Measurements from ENCODE around the gene FUT6.

FUT6 gene

DNA sequence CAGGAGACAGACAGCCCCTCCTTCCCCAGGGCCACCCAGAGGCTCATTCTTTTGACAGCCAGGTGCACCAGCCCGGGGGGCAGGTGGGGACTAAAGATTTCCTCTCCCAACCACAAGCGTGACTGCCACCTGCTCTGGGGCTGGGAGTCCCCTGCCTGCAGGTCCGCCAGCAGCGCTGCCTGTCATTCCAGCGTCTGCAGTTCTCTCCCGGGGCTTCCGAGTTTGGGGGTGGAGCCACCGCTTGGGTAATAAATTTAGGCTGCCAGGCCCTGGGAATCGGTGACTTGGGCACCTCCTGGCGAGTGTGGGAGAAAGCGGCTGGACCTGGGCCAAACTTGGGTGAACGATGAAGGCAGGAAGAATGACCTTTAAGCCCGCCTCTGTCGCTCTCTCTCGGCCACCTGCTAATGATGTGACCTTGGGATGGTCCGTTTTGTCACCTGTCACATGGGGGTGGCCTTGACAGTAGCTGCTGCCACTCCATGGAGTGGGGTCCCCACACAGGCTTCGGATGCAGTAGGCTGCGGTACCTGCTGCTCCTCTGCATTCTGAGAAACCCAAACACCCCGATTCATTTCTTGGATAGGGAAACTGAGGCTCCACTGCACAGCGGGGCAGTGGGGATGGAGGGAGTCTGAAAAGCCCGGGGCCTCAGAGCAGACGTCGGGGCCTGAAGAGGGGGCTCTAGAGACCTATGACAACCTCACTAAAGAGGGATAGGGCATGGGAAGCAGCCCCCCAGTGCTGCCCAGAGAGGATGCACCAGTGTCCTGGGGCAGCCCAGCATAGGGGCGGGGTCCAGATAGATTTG is 12.8 kb downstream of the FUT6 start:
- Histone ChIP-seq H3K9ac (ENCODE audit: low read length) (no peak overlapping the region), H3K4me1 (ENCODE audit: control insufficient read depth, insufficient read depth, low read length) (peaks cover 11% of the 10 kb centered on the region; the same call in 1 of the 2 replicates), H3K36me3 (ENCODE audit: control insufficient read depth, insufficient read depth, low read length) (no peaks in the 10 kb centered on the region), H3K27me3 (ENCODE audit: control insufficient read depth, insufficient read depth, low read length) (no peaks in the 10 kb centered on the region; the same call in 1 of the 2 replicates), H3K4me3 (ENCODE audit: low read depth, low read length) (peak overlapping the region; percentile 88), H3K9me3 (ENCODE audit: control insufficient read depth, insufficient read depth, low read depth, low read length) (no peaks in the 10 kb centered on the region), H3K27ac (ENCODE audit: low read depth, low read length) (no peak overlapping the region)

- no peaks in the 10 kb centered on the region for H3K36me3 ChIP-seq (ENCODE audit: control insufficient read depth, insufficient read depth, low read length)
Measured at GRCh38 chr19:5825178-5825577, 14.3 kb downstream of the FUT6 start.

DNA sequence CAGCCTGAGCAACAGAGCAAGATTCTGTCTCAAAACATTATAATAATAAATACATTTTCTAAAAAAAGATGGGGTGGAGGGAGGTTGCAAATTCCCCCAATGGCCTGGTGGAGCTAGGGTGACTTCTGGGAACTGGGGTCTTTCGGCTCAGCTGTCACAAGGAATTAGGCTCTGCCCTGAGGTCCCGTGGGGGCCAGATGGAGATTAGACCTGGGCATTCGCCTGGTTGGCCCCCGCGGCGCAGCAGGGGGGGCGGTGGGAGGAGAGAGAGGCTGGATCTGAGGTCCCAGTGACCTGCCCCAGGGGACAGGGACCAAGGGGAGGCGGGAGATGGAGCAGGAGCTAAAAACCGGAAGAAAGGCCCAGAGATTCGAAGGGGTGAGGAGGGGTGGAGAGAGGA is 14.8 kb downstream of the FUT6 start:
- H3K9ac ChIP-seq (ENCODE audit: low read length) = no peak overlapping the region

More at GRCh38 chr19:5825178-5825577, 14.3 kb downstream of the FUT6 start:
- H3K4me1 ChIP-seq (ENCODE audit: control insufficient read depth, insufficient read depth, low read length) = peaks cover 11% of the 10 kb centered on the region; the same call in 1 of the 2 replicates
- no peak overlapping the region for H3K27ac ChIP-seq (ENCODE audit: low read depth, low read length)
- H3K9ac ChIP-seq (ENCODE audit: low read length) = no peak overlapping the region
- no peaks in the 10 kb centered on the region for H3K9me3 ChIP-seq (ENCODE audit: control insufficient read depth, insufficient read depth, low read depth, low read length)
- no peak overlapping the region for H3K4me3 ChIP-seq (ENCODE audit: low read depth, low read length)
- H3K27me3 ChIP-seq (ENCODE audit: control insufficient read depth, insufficient read depth, low read length) = no peaks in the 10 kb centered on the region; the same call in 1 of the 2 replicates

GRCh38 chr19:5823579-5824281 is 15.8 kb downstream of the FUT6 start:
- H3K4me3 ChIP-seq (ENCODE audit: low read depth, low read length) = no peak overlapping the region
- H3K4me1 ChIP-seq (ENCODE audit: control insufficient read depth, insufficient read depth, low read length) = peaks cover 6% of the 10 kb centered on the region; the same call in 1 of the 2 replicates
- H3K9me3 ChIP-seq (ENCODE audit: control insufficient read depth, insufficient read depth, low read depth, low read length) = no peaks in the 10 kb centered on the region
- no peak overlapping the region for H3K9ac ChIP-seq (ENCODE audit: low read length)
- H3K27ac ChIP-seq (ENCODE audit: low read depth, low read length) = no peak overlapping the region
- H3K27me3 ChIP-seq (ENCODE audit: control insufficient read depth, insufficient read depth, low read length) = no peaks in the 10 kb centered on the region; the same call in 1 of the 2 replicates
- no peaks in the 10 kb centered on the region for H3K36me3 ChIP-seq (ENCODE audit: control insufficient read depth, insufficient read depth, low read length)

More for the DNA sequence above, 14.8 kb downstream of the FUT6 start:
- no peaks in the 10 kb centered on the region for H3K9me3 ChIP-seq (ENCODE audit: control insufficient read depth, insufficient read depth, low read depth, low read length)
- H3K4me3 ChIP-seq (ENCODE audit: low read depth, low read length) = no peak overlapping the region
- no peaks in the 10 kb centered on the region; the same call in 1 of the 2 replicates for H3K27me3 ChIP-seq (ENCODE audit: control insufficient read depth, insufficient read depth, low read length)
- H3K4me1 ChIP-seq (ENCODE audit: control insufficient read depth, insufficient read depth, low read length) = peaks cover 11% of the 10 kb centered on the region; the same call in 1 of the 2 replicates
- no peaks in the 10 kb centered on the region for H3K36me3 ChIP-seq (ENCODE audit: control insufficient read depth, insufficient read depth, low read length)
- H3K27ac ChIP-seq (ENCODE audit: low read depth, low read length) = no peak overlapping the region

DNA sequence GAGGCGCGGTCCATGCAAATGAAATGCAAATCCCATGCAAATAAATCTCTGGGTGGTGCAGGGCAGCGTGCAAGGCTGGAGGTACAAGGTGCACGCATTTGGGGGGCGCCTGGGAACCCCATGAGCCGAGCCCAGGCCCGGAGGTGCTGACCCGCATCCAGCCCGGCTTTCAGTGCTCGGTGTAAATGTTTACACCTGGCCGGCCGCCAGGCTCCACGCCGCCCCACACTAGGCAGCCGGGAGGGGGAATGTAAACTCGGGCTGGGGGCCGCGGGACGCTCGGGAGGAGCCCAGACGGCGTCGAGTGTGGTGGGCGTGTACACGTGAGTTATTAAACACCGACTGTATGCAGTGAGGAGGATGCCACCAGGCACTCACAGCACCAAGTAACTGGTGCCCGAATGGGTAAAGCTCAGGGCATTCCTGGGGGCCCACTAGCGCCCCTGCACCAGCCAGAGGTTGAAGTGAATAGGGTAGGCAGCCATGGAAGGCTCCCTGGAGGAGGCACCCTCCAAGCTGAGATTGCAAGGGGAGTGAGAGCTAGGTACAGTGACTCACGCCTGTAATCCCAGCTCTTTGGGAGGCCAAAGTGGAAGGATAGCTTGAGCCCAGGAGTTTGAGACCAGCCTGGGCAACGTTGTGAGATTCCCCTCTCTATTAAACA is 17.2 kb downstream of the FUT6 start:
- peaks cover 6% of the 10 kb centered on the region; the same call in 1 of the 2 replicates for H3K4me1 ChIP-seq (ENCODE audit: control insufficient read depth, insufficient read depth, low read length)
- no peaks in the 10 kb centered on the region for H3K36me3 ChIP-seq (ENCODE audit: control insufficient read depth, insufficient read depth, low read length)
- no peaks in the 10 kb centered on the region for H3K9me3 ChIP-seq (ENCODE audit: control insufficient read depth, insufficient read depth, low read depth, low read length)
- H3K9ac ChIP-seq (ENCODE audit: low read length) = no peak overlapping the region
- no peak overlapping the region for H3K27ac ChIP-seq (ENCODE audit: low read depth, low read length)
- no peaks in the 10 kb centered on the region; the same call in 1 of the 2 replicates for H3K27me3 ChIP-seq (ENCODE audit: control insufficient read depth, insufficient read depth, low read length)
- H3K4me3 ChIP-seq (ENCODE audit: low read depth, low read length) = no peak overlapping the region

DNA sequence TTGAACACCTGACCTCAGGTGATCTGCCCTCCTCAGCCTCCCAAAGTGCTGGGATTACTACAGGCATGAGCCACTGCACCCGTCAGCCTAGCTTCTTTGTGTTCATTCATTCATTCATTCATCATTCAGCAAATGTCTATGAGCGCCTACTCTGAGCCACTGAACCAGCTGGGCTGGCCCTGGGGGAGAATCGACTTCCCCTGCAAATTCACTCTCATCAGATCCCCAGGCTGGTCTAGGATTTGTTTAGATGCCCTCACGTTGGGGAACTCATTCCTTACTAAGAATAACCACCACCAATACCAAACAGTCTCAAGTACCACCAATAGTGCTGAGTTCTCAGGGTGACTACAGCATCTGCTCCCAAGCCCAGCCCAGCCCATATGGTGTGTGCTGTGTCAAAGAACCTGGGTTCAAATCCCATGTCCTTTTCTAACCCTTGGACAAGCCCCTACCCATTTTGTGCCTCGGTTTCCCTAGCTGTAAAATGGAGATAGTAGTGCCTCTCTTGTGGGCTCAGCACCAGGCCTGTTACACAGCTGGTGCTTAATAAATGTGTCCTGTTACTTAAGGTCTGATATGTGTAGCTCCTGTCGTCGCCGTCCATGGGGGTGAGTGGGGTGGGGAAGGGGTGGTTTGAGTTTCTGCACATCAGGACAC is 17.9 kb downstream of the FUT6 start:
- H3K27me3 ChIP-seq (ENCODE audit: control insufficient read depth, insufficient read depth, low read length) = no peaks in the 10 kb centered on the region; the same call in 1 of the 2 replicates
- H3K4me3 ChIP-seq (ENCODE audit: low read depth, low read length) = no peak overlapping the region
- no peak overlapping the region for H3K9ac ChIP-seq (ENCODE audit: low read length)
- H3K27ac ChIP-seq (ENCODE audit: low read depth, low read length) = no peak overlapping the region
- H3K36me3 ChIP-seq (ENCODE audit: control insufficient read depth, insufficient read depth, low read length) = no peaks in the 10 kb centered on the region
- H3K9me3 ChIP-seq (ENCODE audit: control insufficient read depth, insufficient read depth, low read depth, low read length) = no peaks in the 10 kb centered on the region
- H3K4me1 ChIP-seq (ENCODE audit: control insufficient read depth, insufficient read depth, low read length) = peaks cover 4% of the 10 kb centered on the region; the same call in 1 of the 2 replicates

DNA sequence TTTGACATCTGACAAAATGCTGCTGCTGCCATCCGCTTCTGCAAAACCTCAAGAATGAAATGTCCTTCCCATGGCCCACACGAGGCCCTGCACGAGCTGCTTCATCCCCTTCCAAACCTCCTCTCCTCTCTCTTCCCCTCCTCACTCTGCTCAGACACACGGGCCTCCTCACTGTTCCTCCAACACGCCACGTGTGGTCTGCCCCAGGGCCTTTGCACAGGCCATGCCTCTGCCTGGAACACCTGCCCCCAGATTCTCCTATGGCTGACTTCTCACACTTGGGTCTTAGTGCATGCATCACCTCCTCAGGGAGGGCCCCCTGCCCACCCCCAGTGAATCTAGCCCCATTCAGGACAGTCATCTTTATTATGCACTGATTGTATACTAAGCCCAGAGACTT is 18.7 kb downstream of the FUT6 start:
- Histone ChIP-seq H3K27ac (ENCODE audit: low read depth, low read length) (no peak overlapping the region), H3K36me3 (ENCODE audit: control insufficient read depth, insufficient read depth, low read length) (no peaks in the 10 kb centered on the region), H3K9ac (ENCODE audit: low read length) (no peak overlapping the region), H3K9me3 (ENCODE audit: control insufficient read depth, insufficient read depth, low read depth, low read length) (no peaks in the 10 kb centered on the region), H3K4me1 (ENCODE audit: control insufficient read depth, insufficient read depth, low read length) (no peaks in the 10 kb centered on the region), H3K4me3 (ENCODE audit: low read depth, low read length) (no peak overlapping the region), H3K27me3 (ENCODE audit: control insufficient read depth, insufficient read depth, low read length) (no peaks in the 10 kb centered on the region; the same call in 1 of the 2 replicates)

DNA sequence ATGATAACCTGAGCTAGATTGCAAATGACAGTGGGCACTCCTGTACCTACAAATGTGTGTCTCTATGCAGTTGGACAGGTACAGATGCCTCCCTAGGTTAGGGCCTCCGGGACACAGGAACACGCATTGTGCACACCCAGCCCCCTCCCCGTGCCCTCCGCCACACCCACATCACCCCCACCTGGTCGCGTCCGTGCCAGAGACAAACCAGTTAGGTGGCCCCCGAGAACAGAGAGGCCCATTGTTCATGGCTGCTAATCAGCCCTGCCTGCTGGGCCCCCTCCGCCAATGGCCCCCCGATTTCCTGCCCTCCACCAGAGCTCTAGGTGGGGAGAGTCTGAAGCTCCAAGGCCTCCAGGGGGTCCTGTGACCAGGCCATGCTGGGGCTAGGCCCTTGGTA is 20.9 kb downstream of the FUT6 start:
- no peaks in the 10 kb centered on the region for H3K9me3 ChIP-seq (ENCODE audit: control insufficient read depth, insufficient read depth, low read depth, low read length)
- no peak overlapping the region for H3K4me3 ChIP-seq (ENCODE audit: low read depth, low read length)
- no peaks in the 10 kb centered on the region; the same call in 1 of the 2 replicates for H3K27me3 ChIP-seq (ENCODE audit: control insufficient read depth, insufficient read depth, low read length)
- no peaks in the 10 kb centered on the region for H3K36me3 ChIP-seq (ENCODE audit: control insufficient read depth, insufficient read depth, low read length)
- H3K9ac ChIP-seq (ENCODE audit: low read length) = no peak overlapping the region
- no peak overlapping the region for H3K27ac ChIP-seq (ENCODE audit: low read depth, low read length)
- H3K4me1 ChIP-seq (ENCODE audit: control insufficient read depth, insufficient read depth, low read length) = no peaks in the 10 kb centered on the region

DNA sequence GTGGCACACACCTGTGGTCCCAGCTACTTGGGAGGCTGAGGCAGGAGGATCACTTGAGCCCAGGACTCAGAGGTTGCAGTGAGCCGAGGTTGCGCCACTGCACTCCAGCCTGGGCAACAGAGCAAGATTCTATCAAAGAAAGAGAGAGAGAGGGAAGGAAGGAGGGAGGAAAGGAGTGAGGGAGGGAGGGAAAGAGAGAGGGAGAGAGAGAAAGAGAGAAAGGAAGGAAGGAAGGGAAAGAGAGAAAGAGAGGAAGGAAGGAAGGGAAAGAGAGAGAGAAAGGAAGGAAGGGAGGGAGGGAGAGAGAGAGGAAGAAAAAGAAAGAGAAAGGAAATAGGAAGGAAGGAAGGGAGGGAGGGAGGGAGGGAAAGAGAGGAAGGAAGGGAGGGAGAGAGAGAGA is 22.3 kb downstream of the FUT6 start:
- no peaks in the 10 kb centered on the region for H3K9me3 ChIP-seq (ENCODE audit: control insufficient read depth, insufficient read depth, low read depth, low read length)
- H3K27ac ChIP-seq (ENCODE audit: low read depth, low read length) = no peak overlapping the region
- H3K27me3 ChIP-seq (ENCODE audit: control insufficient read depth, insufficient read depth, low read length) = no peaks in the 10 kb centered on the region; the same call in 1 of the 2 replicates
- no peak overlapping the region for H3K9ac ChIP-seq (ENCODE audit: low read length)
- H3K4me3 ChIP-seq (ENCODE audit: low read depth, low read length) = no peak overlapping the region
- H3K4me1 ChIP-seq (ENCODE audit: control insufficient read depth, insufficient read depth, low read length) = no peaks in the 10 kb centered on the region
- H3K36me3 ChIP-seq (ENCODE audit: control insufficient read depth, insufficient read depth, low read length) = no peaks in the 10 kb centered on the region

DNA sequence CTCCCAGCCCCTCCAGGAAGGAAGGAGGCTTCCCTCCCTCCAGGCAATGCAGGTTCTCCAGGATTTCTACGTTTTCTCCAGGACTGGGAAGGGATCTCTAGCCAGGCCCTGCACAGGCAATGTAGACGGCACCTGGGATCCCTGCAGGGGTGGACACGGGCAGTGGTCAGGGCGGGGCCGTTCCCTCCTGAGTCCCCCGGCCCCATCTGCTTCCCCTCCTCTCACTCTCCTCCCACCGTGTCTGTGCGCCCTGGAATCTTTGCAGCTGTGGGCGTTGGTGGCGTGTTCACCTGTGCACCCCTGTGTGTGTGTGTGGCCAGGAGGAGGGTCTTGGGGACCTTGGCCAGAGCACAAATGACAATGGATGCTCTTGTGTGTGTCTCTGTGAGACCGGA is 24.7 kb downstream of the FUT6 start:
- H3K4me1 ChIP-seq (ENCODE audit: control insufficient read depth, insufficient read depth, low read length) = no peaks in the 10 kb centered on the region

More for the DNA sequence above, 24.7 kb downstream of the FUT6 start:
- no peak overlapping the region for H3K9ac ChIP-seq (ENCODE audit: low read length)
- H3K27ac ChIP-seq (ENCODE audit: low read depth, low read length) = no peak overlapping the region
- H3K4me3 ChIP-seq (ENCODE audit: low read depth, low read length) = no peak overlapping the region
- no peaks in the 10 kb centered on the region for H3K36me3 ChIP-seq (ENCODE audit: control insufficient read depth, insufficient read depth, low read length)
- no peaks in the 10 kb centered on the region; the same call in 1 of the 2 replicates for H3K27me3 ChIP-seq (ENCODE audit: control insufficient read depth, insufficient read depth, low read length)
- H3K9me3 ChIP-seq (ENCODE audit: control insufficient read depth, insufficient read depth, low read depth, low read length) = no peaks in the 10 kb centered on the region

Measured in HUES6 (cell line).